NCI-H1694 treated with DMSO at 0.1 percent for 48 hours (cell line): ENCODE measurements around the gene DLL3.

Experiments
- DNase-seq: peaks from one replicate; lab custom pipeline; 2025; lab: John Stamatoyannopoulos, UW

Gene DLL3

GRCh38 chr19:39555883-39556282 lies 57.1 kb downstream of the DLL3 start:
- DNase-seq, result no peak
